Measurements from ENCODE around the gene CLUH.

Gene CLUH

DNA sequence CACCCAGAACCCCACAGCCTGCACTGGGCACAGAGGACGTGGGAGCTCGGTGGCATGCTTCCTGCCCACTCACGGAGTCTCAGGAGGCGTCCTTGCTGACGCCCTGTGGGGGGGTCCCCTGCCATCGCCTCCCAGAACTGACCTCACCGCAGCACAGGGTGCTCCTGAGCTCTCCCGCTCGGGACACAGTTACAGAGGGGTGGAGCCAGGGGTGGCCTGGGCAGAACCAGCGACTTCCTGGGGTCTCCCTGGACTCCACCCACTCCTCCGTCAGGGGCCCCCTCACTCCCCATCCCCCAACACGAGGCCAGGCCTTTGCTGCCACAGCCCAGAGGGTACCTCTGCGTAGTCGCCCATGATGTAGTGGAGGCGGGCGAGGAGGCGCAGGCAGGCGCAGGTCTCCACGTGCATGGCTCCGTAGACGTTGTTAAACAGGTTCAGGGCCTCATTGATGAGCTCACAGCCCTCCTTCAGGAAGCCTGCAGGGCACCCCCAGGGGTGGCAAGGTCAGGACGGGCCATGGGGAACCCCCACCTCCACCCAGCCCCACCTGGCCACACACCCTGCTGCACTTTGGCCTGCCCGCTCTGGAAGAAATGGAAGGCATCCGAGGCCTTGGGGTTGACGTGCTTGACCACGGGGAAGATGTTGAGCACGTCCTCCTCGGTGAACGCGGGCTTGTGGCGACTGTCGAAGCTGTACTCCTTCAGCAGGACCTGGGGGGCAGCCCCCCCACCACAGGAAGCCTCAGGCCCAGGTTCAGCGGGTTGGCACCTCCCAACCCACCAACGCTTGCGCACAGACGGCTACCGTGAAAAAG is 17.8 kb downstream of the CLUH start:
- Histone ChIP-seq H3K36me3 (ENCODE audit: control insufficient read depth in 1 of 2, insufficient read depth in 2 of 2, low read length in 2 of 2) (peaks cover 29 to 80% of the 10 kb centered on the region in 2 donors), H3K9me3 (ENCODE audit: control insufficient read depth in 1 of 2, low read length in 2 of 2) (no peaks in the 10 kb centered on the region), H3K4me3 (ENCODE audit: low read depth in 1 of 2, low read length in 2 of 2) (no peak overlapping the region), H3K27ac (ENCODE audit: low read depth, low read length) (no peak overlapping the region), H3K27me3 (ENCODE audit: control insufficient read depth in 1 of 2, insufficient read depth in 2 of 2, low read length in 2 of 2) (no peaks in the 10 kb centered on the region), H3K9ac (ENCODE audit: low read depth in 1 of 2, low read length in 2 of 2) (no peak overlapping the region), H3K4me1 (ENCODE audit: control insufficient read depth in 1 of 2, insufficient read depth in 2 of 2, low read length in 2 of 2) (no peaks in the 10 kb centered on the region)

- Histone ChIP-seq H3K4me3 (ENCODE audit: low read depth in 1 of 2, low read length in 2 of 2) (no peak overlapping the region), H3K9me3 (ENCODE audit: control insufficient read depth in 1 of 2, low read length in 2 of 2) (no peaks in the 10 kb centered on the region), H3K9ac (ENCODE audit: low read depth in 1 of 2, low read length in 2 of 2) (no peak overlapping the region), H3K36me3 (ENCODE audit: control insufficient read depth in 1 of 2, insufficient read depth in 2 of 2, low read length in 2 of 2) (peaks cover 21 to 73% of the 10 kb centered on the region in 2 donors), H3K27ac (ENCODE audit: low read depth, low read length) (no peak overlapping the region), H3K27me3 (ENCODE audit: control insufficient read depth in 1 of 2, insufficient read depth in 2 of 2, low read length in 2 of 2) (no peaks in the 10 kb centered on the region), H3K4me1 (ENCODE audit: control insufficient read depth in 1 of 2, insufficient read depth in 2 of 2, low read length in 2 of 2) (no peaks in the 10 kb centered on the region)
Observed at GRCh38 chr17:2692781-2693135, 18.8 kb downstream of the CLUH start.

DNA sequence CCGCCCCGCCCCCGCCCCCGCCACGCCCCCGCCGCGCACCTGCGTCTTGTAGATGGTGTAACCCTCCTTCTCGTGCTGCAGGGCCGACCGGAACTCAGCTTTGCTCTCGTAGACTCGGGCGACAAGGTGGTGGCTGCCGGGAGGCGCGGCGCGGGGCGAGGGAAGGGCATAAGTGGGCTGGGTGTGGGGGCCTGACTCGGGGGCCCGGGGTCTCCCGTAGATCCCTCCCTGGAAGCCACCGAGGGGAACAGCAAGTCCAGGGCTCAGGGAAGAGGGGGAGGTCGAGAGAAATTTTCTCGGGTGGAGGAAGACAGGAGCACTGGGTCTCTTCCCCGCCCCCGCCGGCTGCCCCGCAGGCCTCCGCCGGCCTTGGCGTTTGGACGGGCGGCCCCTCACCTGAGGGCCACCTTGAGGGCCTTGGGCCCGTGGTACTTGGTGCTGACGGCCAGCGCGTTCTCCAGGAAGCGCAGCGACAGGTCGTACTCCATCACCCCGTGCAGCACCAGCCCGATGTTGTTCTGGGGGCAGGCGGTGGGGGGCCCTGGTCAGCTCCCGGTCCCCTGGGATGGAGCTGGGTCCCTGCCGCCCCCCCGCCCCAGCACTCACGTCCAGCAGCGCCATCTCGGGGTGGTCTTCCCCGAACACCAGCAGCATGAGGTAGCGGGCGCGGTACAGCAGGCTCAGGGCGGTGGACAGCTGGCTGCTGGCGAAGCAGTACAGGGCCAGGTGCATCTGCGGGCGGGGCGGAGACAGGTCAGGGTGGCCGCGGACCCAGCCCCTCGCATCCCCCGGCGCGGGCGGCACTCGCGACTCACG is 19.4 kb downstream of the CLUH start:
- H3K9ac ChIP-seq (ENCODE audit: low read depth in 1 of 2, low read length in 2 of 2): no peak overlapping the region
- H3K4me3 ChIP-seq (ENCODE audit: low read depth in 1 of 2, low read length in 2 of 2): no peak overlapping the region
- H3K36me3 ChIP-seq (ENCODE audit: control insufficient read depth in 1 of 2, insufficient read depth in 2 of 2, low read length in 2 of 2): peaks cover 19 to 67% of the 10 kb centered on the region in 2 donors
- no peak overlapping the region for H3K27ac ChIP-seq (ENCODE audit: low read depth, low read length)
- H3K9me3 ChIP-seq (ENCODE audit: control insufficient read depth in 1 of 2, low read length in 2 of 2): no peaks in the 10 kb centered on the region
- H3K4me1 ChIP-seq (ENCODE audit: control insufficient read depth in 1 of 2, insufficient read depth in 2 of 2, low read length in 2 of 2): no peaks in the 10 kb centered on the region
- H3K27me3 ChIP-seq (ENCODE audit: control insufficient read depth in 1 of 2, insufficient read depth in 2 of 2, low read length in 2 of 2): no peaks in the 10 kb centered on the region

DNA sequence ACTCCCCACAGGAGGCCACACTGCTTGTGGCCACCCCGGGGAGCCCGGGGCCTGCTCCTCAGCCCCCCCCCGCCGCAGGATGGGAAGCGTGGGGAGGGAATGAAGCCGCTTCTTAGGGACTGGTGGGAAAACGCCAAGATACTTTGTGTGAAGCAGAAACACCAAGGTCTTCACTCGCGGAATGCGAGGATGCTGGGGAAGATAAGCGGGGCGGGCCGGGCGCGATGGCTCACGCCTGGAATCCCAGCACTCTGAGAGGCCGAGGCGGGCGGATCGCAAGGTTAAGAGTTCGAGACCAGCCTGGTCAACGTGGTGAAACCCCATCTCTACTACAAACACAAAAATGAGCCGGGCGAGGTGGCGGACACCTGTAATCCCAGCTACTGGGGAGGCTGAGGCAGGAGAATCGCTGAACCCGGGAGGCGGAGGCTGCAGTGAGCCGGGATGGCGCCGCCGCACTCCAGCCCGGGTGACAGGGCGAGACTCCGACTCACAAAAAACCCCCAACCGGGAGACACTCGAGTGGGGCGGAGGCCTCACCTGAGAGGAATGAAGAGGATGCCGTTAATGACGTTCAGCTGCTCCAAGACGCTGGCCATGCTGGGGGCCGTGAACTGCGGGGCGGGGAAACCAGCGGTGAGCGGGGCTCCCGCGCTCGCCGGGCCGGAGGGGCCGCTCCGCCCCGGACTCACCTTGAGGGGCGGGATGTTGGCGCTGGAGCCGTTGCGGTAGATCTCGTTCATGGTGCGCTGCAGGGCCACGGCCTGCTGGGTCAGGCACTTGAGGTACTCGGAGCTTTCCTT is 20.3 kb downstream of the CLUH start:
- Histone ChIP-seq H3K9ac (ENCODE audit: low read depth in 1 of 2, low read length in 2 of 2) (no peak overlapping the region), H3K4me3 (ENCODE audit: low read depth in 1 of 2, low read length in 2 of 2) (no peak overlapping the region), H3K27ac (ENCODE audit: low read depth, low read length) (no peak overlapping the region), H3K36me3 (ENCODE audit: control insufficient read depth in 1 of 2, insufficient read depth in 2 of 2, low read length in 2 of 2) (peaks cover 13 to 58% of the 10 kb centered on the region in 2 donors), H3K27me3 (ENCODE audit: control insufficient read depth in 1 of 2, insufficient read depth in 2 of 2, low read length in 2 of 2) (no peaks in the 10 kb centered on the region), H3K9me3 (ENCODE audit: control insufficient read depth in 1 of 2, low read length in 2 of 2) (no peaks in the 10 kb centered on the region), H3K4me1 (ENCODE audit: control insufficient read depth in 1 of 2, insufficient read depth in 2 of 2, low read length in 2 of 2) (peaks cover 0 to 9% of the 10 kb centered on the region in 2 donors)

DNA sequence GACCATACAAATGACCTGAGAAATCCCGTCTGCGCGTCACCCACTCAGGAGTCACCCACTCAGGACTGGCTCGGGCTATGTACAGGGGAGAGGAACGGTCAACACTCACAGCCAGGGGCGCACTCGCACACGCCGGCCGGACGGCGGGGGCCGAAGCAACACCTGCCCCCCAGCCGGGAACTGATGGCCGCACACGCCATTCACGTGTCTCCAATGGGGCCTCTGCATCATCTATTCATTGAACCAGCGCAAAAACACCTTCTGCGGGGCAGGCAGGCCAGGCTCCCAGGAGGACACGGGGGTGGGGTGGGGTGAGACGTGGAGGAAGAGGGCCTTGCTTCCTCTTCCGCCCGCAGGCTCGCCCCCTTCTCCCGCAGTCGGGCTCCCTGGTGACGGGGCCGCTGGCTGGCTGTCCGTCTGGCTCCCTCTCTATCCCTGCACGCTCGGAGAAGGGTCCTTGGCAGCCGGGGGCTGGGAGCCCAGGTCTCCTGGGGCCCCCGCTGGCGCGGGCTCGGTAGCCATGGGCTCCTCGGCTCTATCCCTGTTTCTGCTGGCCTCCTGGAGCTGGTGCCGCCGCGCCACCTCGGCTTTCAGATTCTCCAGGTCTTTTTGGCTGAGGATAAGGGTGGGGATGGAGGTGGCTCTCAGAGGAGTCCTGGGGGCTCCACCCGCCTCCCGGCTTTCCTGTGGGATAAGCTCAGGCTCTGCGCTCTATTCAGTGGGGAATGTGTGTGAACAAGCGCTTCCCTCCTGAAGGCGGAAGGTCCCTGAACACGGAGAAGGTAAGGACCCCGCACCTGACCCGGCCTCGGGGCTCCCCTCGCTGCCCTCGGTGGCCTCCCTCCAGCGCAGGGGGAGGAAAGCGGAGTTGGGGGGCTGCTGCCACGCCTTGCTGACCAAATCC is 21.1 kb downstream of the CLUH start:
- H3K27me3 ChIP-seq (ENCODE audit: control insufficient read depth in 1 of 2, insufficient read depth in 2 of 2, low read length in 2 of 2): no peaks in the 10 kb centered on the region
- H3K27ac ChIP-seq (ENCODE audit: low read depth, low read length): no peak overlapping the region
- no peaks in the 10 kb centered on the region for H3K9me3 ChIP-seq (ENCODE audit: control insufficient read depth in 1 of 2, low read length in 2 of 2)
- no peak overlapping the region for H3K4me3 ChIP-seq (ENCODE audit: low read depth in 1 of 2, low read length in 2 of 2)
- peaks cover 9 to 50% of the 10 kb centered on the region in 2 donors for H3K36me3 ChIP-seq (ENCODE audit: control insufficient read depth in 1 of 2, insufficient read depth in 2 of 2, low read length in 2 of 2)
- H3K4me1 ChIP-seq (ENCODE audit: control insufficient read depth in 1 of 2, insufficient read depth in 2 of 2, low read length in 2 of 2): peaks cover 0 to 9% of the 10 kb centered on the region in 2 donors
- H3K9ac ChIP-seq (ENCODE audit: low read depth in 1 of 2, low read length in 2 of 2): no peak overlapping the region

DNA sequence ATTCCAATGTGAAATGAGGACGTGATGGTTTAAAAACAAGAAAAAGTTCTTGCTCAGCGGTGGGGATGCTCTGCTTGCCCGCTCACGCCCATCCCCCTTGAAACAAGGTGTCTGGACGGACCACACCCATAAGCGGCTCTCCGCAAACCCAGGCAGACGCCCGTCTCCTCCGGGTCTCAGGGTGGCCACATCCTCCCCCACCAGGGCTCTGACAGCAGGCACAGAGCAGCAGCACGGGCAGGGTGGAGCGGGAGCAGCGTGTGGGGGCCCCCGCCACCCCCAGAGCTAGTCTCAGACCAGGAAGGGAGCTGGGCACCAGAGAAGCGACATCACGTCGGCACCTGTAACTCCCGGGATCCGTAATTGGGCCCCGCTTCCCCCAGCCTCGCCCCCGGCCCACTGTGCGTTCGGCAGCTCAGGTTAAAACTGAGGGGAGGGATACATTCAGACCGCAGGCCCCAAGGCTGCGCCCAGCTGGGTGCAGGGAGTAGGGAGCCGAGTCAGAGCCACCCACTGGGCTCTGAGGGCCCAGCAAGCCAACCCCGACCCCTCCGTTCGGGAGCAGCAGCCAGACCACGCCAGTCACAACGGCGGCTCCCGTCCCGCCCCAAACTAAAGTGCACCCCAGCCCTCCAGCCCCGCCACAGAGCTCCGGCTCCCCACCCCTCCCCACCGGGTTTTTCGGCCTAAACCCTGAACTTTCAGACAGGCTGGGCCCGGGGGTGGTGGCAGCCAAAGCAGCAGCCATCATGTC is 22.0 kb downstream of the CLUH start:
- no peak overlapping the region for H3K4me3 ChIP-seq (ENCODE audit: low read depth in 1 of 2, low read length in 2 of 2)
- H3K36me3 ChIP-seq (ENCODE audit: control insufficient read depth in 1 of 2, insufficient read depth in 2 of 2, low read length in 2 of 2): peaks cover 9 to 48% of the 10 kb centered on the region in 2 donors
- no peak overlapping the region for H3K27ac ChIP-seq (ENCODE audit: low read depth, low read length)
- H3K4me1 ChIP-seq (ENCODE audit: control insufficient read depth in 1 of 2, insufficient read depth in 2 of 2, low read length in 2 of 2): peaks cover 0 to 9% of the 10 kb centered on the region in 2 donors
- no peaks in the 10 kb centered on the region for H3K27me3 ChIP-seq (ENCODE audit: control insufficient read depth in 1 of 2, insufficient read depth in 2 of 2, low read length in 2 of 2)
- no peak overlapping the region for H3K9ac ChIP-seq (ENCODE audit: low read depth in 1 of 2, low read length in 2 of 2)
- H3K9me3 ChIP-seq (ENCODE audit: control insufficient read depth in 1 of 2, low read length in 2 of 2): no peaks in the 10 kb centered on the region

DNA sequence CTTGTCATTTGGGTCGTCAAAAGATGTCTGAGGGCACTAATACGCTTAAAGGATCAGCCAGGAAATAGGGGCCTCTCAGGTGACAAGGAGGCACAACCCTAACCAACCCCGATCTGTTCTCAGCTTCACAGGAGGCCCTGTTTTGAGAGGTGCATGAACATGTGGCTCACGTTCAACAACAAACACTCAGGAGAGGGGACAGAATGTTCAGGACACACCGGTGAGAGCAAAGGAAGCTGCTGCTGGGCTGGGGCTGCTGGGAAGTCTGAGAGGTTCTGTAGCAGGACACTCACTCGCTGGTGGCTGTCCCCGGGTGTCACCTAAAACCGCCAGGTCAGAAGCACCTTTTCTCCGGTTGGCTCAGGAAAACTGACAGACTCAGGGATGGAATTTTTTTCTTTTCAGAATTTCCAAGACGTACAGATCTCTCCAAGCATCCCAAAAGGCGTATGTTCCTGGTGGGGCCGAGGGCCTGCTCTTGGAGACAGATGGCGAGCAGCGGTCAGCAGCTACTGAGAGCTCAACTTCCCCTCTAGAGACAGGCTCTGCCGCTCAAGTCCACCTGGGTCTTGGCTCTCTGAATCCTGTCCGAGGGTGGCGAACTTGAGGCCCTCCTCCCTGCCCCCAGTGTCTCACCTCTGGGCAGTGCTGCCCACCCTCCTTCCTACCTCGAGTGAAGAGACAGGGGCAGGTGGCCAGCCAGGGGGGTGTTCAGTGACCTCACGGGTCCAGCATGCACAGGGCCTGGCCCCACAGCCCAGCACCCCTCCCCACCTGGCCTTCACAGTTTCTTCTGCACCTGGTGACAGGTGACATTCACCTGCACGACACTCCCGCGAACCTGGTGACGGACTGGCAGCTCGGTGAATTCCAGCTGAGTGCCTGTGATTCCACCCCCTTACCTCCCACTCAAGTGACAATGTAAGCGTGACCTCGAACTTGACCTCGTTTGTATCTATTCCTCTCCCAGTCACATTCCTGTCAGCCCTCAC is 22.9 kb downstream of the CLUH start:
- Histone ChIP-seq H3K36me3 (ENCODE audit: control insufficient read depth in 1 of 2, insufficient read depth in 2 of 2, low read length in 2 of 2) (peaks cover 2 to 49% of the 10 kb centered on the region in 2 donors), H3K9ac (ENCODE audit: low read depth in 1 of 2, low read length in 2 of 2) (no peak overlapping the region), H3K4me3 (ENCODE audit: low read depth in 1 of 2, low read length in 2 of 2) (no peak overlapping the region), H3K9me3 (ENCODE audit: control insufficient read depth in 1 of 2, low read length in 2 of 2) (no peaks in the 10 kb centered on the region), H3K27ac (ENCODE audit: low read depth, low read length) (no peak overlapping the region), H3K4me1 (ENCODE audit: control insufficient read depth in 1 of 2, insufficient read depth in 2 of 2, low read length in 2 of 2) (peaks cover 3 to 9% of the 10 kb centered on the region in 2 donors), H3K27me3 (ENCODE audit: control insufficient read depth in 1 of 2, insufficient read depth in 2 of 2, low read length in 2 of 2) (no peaks in the 10 kb centered on the region)

GRCh38 chr17:2687074-2687418 is 24.5 kb downstream of the CLUH start:
- peaks cover 4 to 48% of the 10 kb centered on the region in 2 donors for H3K36me3 ChIP-seq (ENCODE audit: control insufficient read depth in 1 of 2, insufficient read depth in 2 of 2, low read length in 2 of 2)
- no peak overlapping the region for H3K4me3 ChIP-seq (ENCODE audit: low read depth in 1 of 2, low read length in 2 of 2)
- H3K27ac ChIP-seq (ENCODE audit: low read depth, low read length): no peak overlapping the region
- H3K27me3 ChIP-seq (ENCODE audit: control insufficient read depth in 1 of 2, insufficient read depth in 2 of 2, low read length in 2 of 2): no peaks in the 10 kb centered on the region
- no peaks in the 10 kb centered on the region for H3K9me3 ChIP-seq (ENCODE audit: control insufficient read depth in 1 of 2, low read length in 2 of 2)
- H3K9ac ChIP-seq (ENCODE audit: low read depth in 1 of 2, low read length in 2 of 2): no peak overlapping the region
- H3K4me1 ChIP-seq (ENCODE audit: control insufficient read depth in 1 of 2, insufficient read depth in 2 of 2, low read length in 2 of 2): peaks cover 3 to 9% of the 10 kb centered on the region in 2 donors
